CD14-positive monocyte (primary cell): Measurements from ENCODE around the gene SERPINA1. TPM values are rescaled to one million over a fixed set of nuclear protein-coding genes. Genes with fewer than 3 reads are reported as not detected.

ENCODE experiments used
- DNase-seq, 3 donors: peaks; one replicate each; pipeline ENCODE4 v3.0.0-alpha.2; 2011 to 2022
- H2AFZ ChIP-seq: 2 replicates; pipeline ENCODE4 v1.6.0; 2012; ENCODE audit warnings: mild to moderate bottlenecking, low read depth, low read length, inconsistent platforms; ENCODE audit not compliant: insufficient read depth, poor library complexity, severe bottlenecking
- H3K27ac ChIP-seq, 2 donors: 1 replicate in 1 of 2; 2 replicates in 1 of 2; pipeline ENCODE4 v1.5.1; 2012 to 2013; ENCODE audit warnings: low read length in 2 of 2, control low read depth in 1 of 2, inconsistent platforms in 1 of 2, low read depth in 1 of 2, mild to moderate bottlenecking in 1 of 2
- H3K27me3 ChIP-seq, 2 donors: one replicate each; pipeline versions ENCODE4 v1.6.0 to v1.6.1; 2011 to 2013; ENCODE audit warnings: low read length in 2 of 2; ENCODE audit not compliant: control insufficient read depth in 2 of 2, insufficient read depth in 2 of 2
- H3K36me3 ChIP-seq, 2 donors: replicated peaks in 1 of 2; 1 replicate in 1 of 2; 2 replicates in 1 of 2; pipeline versions ENCODE4 v1.5.1 to v1.6.1; 2012 to 2013; ENCODE audit warnings: low read length in 2 of 2, control low read depth in 1 of 2, inconsistent platforms in 1 of 2, mild to moderate bottlenecking in 1 of 2; ENCODE audit not compliant: insufficient read depth in 2 of 2, control insufficient read depth in 1 of 2
- H3K4me1 ChIP-seq, 2 donors: 1 replicate in 1 of 2; 2 replicates in 1 of 2; pipeline versions ENCODE4 v1.5.1 to v1.6.1; 2012 to 2013; ENCODE audit warnings: low read length in 2 of 2, control low read depth in 1 of 2, inconsistent platforms in 1 of 2, mild to moderate bottlenecking in 1 of 2, moderate library complexity in 1 of 2; ENCODE audit not compliant: insufficient read depth in 2 of 2, control insufficient read depth in 1 of 2
- H3K4me2 ChIP-seq: replicated peaks from 2 replicates; pipeline ENCODE3; 2012; ENCODE audit warnings: low read length, moderate library complexity, mild to moderate bottlenecking; ENCODE audit not compliant: poor library complexity, severe bottlenecking; ENCODE audit errors: extremely low read depth
- H3K4me3 ChIP-seq, 3 experiments: fragments of 200-600 bp in 1 of 3; sonication (generic) in 1 of 3; replicated peaks in 1 of 3; 1 replicate in 2 of 3; 2 replicates in 1 of 3; pipeline ENCODE4 v1.5.1; 2011 to 2013; ENCODE audit warnings: low read length in 3 of 3, mild to moderate bottlenecking in 3 of 3, control low read depth in 2 of 3, low read depth in 2 of 3, inconsistent platforms in 1 of 3, moderate library complexity in 1 of 3
- H3K79me2 ChIP-seq: 2 replicates; pipeline ENCODE4 v1.6.0; 2012; ENCODE audit warnings: mild to moderate bottlenecking, control low read depth, inconsistent platforms, low read length, moderate library complexity; ENCODE audit not compliant: insufficient read depth
- H3K9ac ChIP-seq: 2 replicates; pipeline ENCODE4 v1.6.0; 2017; ENCODE audit warnings: low read length, mild to moderate bottlenecking; ENCODE audit not compliant: insufficient read depth, poor library complexity, severe bottlenecking
- H3K9me3 ChIP-seq, 2 donors: replicated peaks in 1 of 2; 1 replicate in 1 of 2; 2 replicates in 1 of 2; pipeline versions ENCODE4 v1.5.1 to v1.6.1; 2012 to 2013; ENCODE audit warnings: low read length in 2 of 2, control low read depth in 1 of 2; ENCODE audit not compliant: control insufficient read depth in 1 of 2, insufficient read depth in 1 of 2
- H4K20me1 ChIP-seq: 2 replicates; pipeline ENCODE4 v1.6.0; 2012; ENCODE audit warnings: mild to moderate bottlenecking, low read length, control low read depth, moderate library complexity; ENCODE audit not compliant: insufficient read depth
- H3K27ac Mint-ChIP-seq, 7 donors: one replicate each; pipeline ENCODE4 v1.8.0; 2020; ENCODE audit warnings: mild to moderate bottlenecking in 7 of 7, mixed read lengths in 7 of 7, moderate library complexity in 6 of 7, inconsistent platforms in 2 of 7
- H3K27me3 Mint-ChIP-seq, 3 donors: one replicate each; pipeline ENCODE4 v1.8.0; 2021 to 2022; ENCODE audit warnings: low read depth in 3 of 3, mild to moderate bottlenecking in 3 of 3, mixed read lengths in 3 of 3, moderate library complexity in 3 of 3, inconsistent platforms in 1 of 3
- H3K36me3 Mint-ChIP-seq, 2 donors: one replicate each; pipeline ENCODE4 v1.8.0; 2020; ENCODE audit warnings: mixed read lengths in 2 of 2, inconsistent platforms in 1 of 2, mild to moderate bottlenecking in 1 of 2
- H3K4me1 Mint-ChIP-seq: one replicate; pipeline ENCODE4 v1.8.0; 2020; ENCODE audit warnings: mild to moderate bottlenecking, mixed read lengths
- H3K4me3 Mint-ChIP-seq, 2 donors: one replicate each; pipeline ENCODE4 v1.8.0; 2020; ENCODE audit warnings: mild to moderate bottlenecking in 2 of 2, mixed read lengths in 2 of 2, moderate library complexity in 1 of 2
- H3K9me3 Mint-ChIP-seq, 7 donors: one replicate each; pipeline ENCODE4 v1.8.0; 2020 to 2022; ENCODE audit warnings: mixed read lengths in 7 of 7, mild to moderate bottlenecking in 6 of 7, moderate library complexity in 6 of 7, inconsistent platforms in 2 of 7
- WGBS: methylation state at CpG from one replicate; pipeline ENCODE4 v1.1.5; 2013; ENCODE audit warnings: missing lambda C conversion rate; ENCODE audit not compliant: insufficient coverage; 5-methylcytosine and 5-hydroxymethylcytosine counted together
- intact Hi-C, 2 donors: fragments of 100-400 bp; cut with micrococcal nuclease; formaldehyde crosslinking; loops; one replicate each; pipeline versions ENCODE4 v1.15.0 to v1.15.1; 2023
- polyA plus RNA-seq, 3 donors: library from polyadenylated mRNA; depleted of rRNA in 1 of 3; unstranded in 2 of 3; stranded (reverse) in 1 of 3; fragments of 300-500 nt in 2 of 3; fragments of >200 nt in 1 of 3; fragmentation: Illumina TruSeq in 2 of 3; gene quantifications; 1 replicate in 2 of 3; 2 replicates in 1 of 3; pipeline ENCODE4 v1.2.3, GENCODE V29; 2012 to 2021
- TF ChIP-seq, protein P1 (sequence below): fragments of 200-600 bp; IDR thresholded peaks from one replicate; pipeline ENCODE4 v1.8.0; 2022; ENCODE audit warnings: antibody characterized with exemption, mild to moderate bottlenecking

The SERPINA1 gene
- polyA plus RNA-seq, 3 donors, result 1,278 to 2,075 (median 2,042) TPM

DNA sequence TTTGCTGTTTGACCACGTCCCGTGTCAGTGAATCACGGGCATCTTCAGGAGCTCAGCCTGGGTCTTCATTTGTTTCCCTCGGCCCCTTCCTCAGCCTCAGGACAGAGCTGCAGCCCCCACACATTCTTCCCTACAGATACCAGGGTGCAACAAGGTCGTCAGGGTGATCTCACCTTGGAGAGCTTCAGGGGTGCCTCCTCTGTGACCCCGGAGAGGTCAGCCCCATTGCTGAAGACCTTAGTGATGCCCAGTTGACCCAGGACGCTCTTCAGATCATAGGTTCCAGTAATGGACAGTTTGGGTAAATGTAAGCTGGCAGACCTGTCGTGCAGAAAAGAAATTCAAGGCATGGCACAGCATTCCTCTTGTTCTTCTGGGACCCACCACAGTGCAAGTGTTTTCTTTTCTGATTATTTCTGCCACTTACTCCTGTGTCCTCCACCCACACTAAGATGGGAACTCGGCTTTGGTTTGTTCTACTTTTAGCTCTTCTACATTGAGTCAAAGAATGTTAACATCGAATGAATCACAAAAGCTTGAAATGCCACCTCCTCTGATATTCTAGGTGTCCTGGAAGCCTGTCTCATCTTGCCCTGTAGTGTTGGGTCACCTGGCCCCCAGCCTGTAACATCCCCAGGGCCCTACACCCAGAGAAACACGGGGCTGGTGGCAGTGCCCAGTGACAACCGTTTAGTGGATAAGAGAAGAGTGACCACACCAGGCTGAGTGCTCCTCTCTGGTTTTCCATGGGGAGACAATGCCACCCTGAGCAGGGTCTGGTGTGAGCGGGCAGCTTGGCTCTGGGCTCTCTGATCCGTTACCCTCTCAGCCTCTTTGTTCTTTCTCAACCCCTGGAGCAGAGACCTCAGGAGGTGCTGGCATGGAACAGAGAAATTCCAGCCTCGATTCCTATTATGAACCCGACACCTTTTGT, 8.8 kb downstream of the SERPINA1 start:
- WGBS, result 75% methylated on average over 13 of the region's 16 CpGs
- Mint-ChIP-seq H3K9me3 (peaks cover 0 to 3% (median 0%) of the 10 kb centered on the region in 7 donors), H3K4me1 (peaks cover 41% of the 10 kb centered on the region), H3K27me3 (peaks cover 0 to 6% (median 4%) of the 10 kb centered on the region in 3 donors), H3K36me3 (peaks cover 75 to 84% of the 10 kb centered on the region in 2 donors), H3K4me3 (no peak overlapping the region), H3K27ac (peak overlapping the region in 5 of 7 donors; percentile 5 to 87 (median 10))
- H3K79me2 ChIP-seq, result peaks cover 18% of the 10 kb centered on the region
- peaks cover 24 to 38% of the 10 kb centered on the region in 2 donors for H3K4me1 ChIP-seq
- no peaks in the 10 kb centered on the region for H3K27me3 ChIP-seq
- H3K4me3 ChIP-seq, result no peak overlapping the region
- H3K27ac ChIP-seq, result peak overlapping the region in 1 of 2 donors; percentile 46
- TF ChIP-seq, protein P1, sequence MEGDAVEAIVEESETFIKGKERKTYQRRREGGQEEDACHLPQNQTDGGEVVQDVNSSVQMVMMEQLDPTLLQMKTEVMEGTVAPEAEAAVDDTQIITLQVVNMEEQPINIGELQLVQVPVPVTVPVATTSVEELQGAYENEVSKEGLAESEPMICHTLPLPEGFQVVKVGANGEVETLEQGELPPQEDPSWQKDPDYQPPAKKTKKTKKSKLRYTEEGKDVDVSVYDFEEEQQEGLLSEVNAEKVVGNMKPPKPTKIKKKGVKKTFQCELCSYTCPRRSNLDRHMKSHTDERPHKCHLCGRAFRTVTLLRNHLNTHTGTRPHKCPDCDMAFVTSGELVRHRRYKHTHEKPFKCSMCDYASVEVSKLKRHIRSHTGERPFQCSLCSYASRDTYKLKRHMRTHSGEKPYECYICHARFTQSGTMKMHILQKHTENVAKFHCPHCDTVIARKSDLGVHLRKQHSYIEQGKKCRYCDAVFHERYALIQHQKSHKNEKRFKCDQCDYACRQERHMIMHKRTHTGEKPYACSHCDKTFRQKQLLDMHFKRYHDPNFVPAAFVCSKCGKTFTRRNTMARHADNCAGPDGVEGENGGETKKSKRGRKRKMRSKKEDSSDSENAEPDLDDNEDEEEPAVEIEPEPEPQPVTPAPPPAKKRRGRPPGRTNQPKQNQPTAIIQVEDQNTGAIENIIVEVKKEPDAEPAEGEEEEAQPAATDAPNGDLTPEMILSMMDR, result no peak
- no peak for DNase-seq
- no peaks in the 10 kb centered on the region for H3K9me3 ChIP-seq
- H3K36me3 ChIP-seq, result peaks cover 75 to 82% of the 10 kb centered on the region in 2 donors
- no peak overlapping the region for H2AFZ ChIP-seq
- no peak overlapping the region for H3K4me2 ChIP-seq
- no peak overlapping the region for H3K9ac ChIP-seq
- peaks cover 55% of the 10 kb centered on the region for H4K20me1 ChIP-seq
- intact Hi-C loops, result loop anchor here (1.0 to 5.0 kb wide), 2 partner anchors 15 to 38 kb away; no protein-coding TSS in a partner anchor

DNA sequence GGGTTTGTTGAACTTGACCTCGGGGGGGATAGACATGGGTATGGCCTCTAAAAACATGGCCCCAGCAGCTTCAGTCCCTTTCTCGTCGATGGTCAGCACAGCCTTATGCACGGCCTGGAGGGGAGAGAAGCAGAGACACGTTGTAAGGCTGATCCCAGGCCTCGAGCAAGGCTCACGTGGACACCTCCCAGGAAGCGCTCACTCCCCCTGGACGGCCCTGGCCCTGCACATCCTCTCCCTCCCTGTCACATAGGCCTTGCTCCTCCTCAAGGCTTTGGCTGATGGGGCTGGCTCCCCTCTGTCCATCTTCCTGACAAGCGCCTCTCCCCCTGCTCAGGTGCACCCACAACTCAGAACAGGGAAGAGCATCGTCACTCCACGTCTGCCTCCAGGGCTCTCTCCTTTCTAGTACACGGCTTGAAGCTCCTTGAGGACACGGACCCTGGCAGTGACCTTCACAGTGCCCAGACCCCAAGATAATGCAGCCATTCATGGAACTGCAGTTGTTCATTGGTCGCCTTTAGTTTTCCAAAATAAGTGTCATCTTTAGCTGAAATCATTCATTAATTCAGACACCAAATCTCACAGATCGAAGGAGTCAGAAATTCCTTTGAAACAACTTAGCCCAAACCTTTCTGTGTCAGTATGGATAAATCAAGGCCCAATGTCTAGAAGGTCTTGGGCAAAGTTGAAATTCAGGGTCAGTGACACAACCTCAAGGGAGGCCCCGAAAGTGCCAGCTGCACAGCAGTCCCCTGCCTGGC, 9.7 kb downstream of the SERPINA1 start:
- Histone ChIP-seq H3K79me2 (peaks cover 10% of the 10 kb centered on the region), H3K4me1 (peaks cover 15 to 31% of the 10 kb centered on the region in 2 donors), H3K4me2 (no peak overlapping the region), H2AFZ (no peak overlapping the region), H3K27ac (peak overlapping the region in 1 of 2 donors; percentile 9), H3K4me3 (no peak overlapping the region), H3K27me3 (no peaks in the 10 kb centered on the region), H3K36me3 (peaks cover 70 to 74% of the 10 kb centered on the region in 2 donors), H3K9ac (no peak overlapping the region), H3K9me3 (no peaks in the 10 kb centered on the region), H4K20me1 (peaks cover 52% of the 10 kb centered on the region)
- Mint-ChIP-seq H3K27ac (peak overlapping the region in 6 of 7 donors; percentile 5 to 67 (median 17)), H3K27me3 (peaks cover 0 to 7% (median 5%) of the 10 kb centered on the region in 3 donors), H3K36me3 (peaks cover 70 to 76% of the 10 kb centered on the region in 2 donors), H3K9me3 (peaks cover 0 to 3% (median 0%) of the 10 kb centered on the region in 7 donors), H3K4me3 (no peak overlapping the region), H3K4me1 (peaks cover 35% of the 10 kb centered on the region)
- intact Hi-C loops, result no loop called here
- WGBS, result 94% methylated on average over 10 of the region's 17 CpGs
- TF ChIP-seq, protein P1, result no peak
- no peak for DNase-seq
